Neural crest cell (in vitro differentiated cells): Measurements from ENCODE around the gene POLDIP3. TPM values are rescaled to one million over a fixed set of nuclear protein-coding genes. Genes with fewer than 3 reads are reported as not detected.

ENCODE experiments used
- DNase-seq: peaks from one replicate; pipeline ENCODE4 v3.0.0; 2021; ENCODE audit warnings: low read depth, mixed read lengths, low spot score
- H3K27ac Mint-ChIP-seq: one replicate; pipeline ENCODE4 v1.8.0; 2021; ENCODE audit warnings: mild to moderate bottlenecking, mixed read lengths; ENCODE audit not compliant: unreplicated experiment
- H3K27me3 Mint-ChIP-seq: 2 replicates; pipeline ENCODE4 v1.8.0; 2021; ENCODE audit warnings: low read depth, mild to moderate bottlenecking, mixed read lengths
- H3K36me3 Mint-ChIP-seq: 2 replicates; pipeline ENCODE4 v1.8.0; 2021; ENCODE audit warnings: low read depth, mild to moderate bottlenecking, mixed read lengths
- H3K4me1 Mint-ChIP-seq: 2 replicates; pipeline ENCODE4 v1.8.0; 2021; ENCODE audit warnings: mixed read lengths
- H3K4me3 Mint-ChIP-seq: one replicate; pipeline ENCODE4 v1.8.0; 2021; ENCODE audit warnings: mild to moderate bottlenecking, mixed read lengths
- H3K9me3 Mint-ChIP-seq: 2 replicates; pipeline ENCODE4 v1.8.0; 2021; ENCODE audit warnings: mixed read lengths
- total RNA-seq: library from RNA; stranded (reverse); gene quantifications from 2 replicates; pipeline ENCODE4 v1.2.1, GENCODE V29; 2021
- TF ChIP-seq, protein P1 (sequence below): fragments of 200-600 bp; sonication (generic); conservative IDR thresholded peaks from 2 replicates; pipeline ENCODE4 v1.5.0; 2021; ENCODE audit warnings: antibody characterized with exemption, mild to moderate bottlenecking

Gene POLDIP3
- total RNA-seq, 1 donor from 2014 or later = 110 TPM

DNA sequence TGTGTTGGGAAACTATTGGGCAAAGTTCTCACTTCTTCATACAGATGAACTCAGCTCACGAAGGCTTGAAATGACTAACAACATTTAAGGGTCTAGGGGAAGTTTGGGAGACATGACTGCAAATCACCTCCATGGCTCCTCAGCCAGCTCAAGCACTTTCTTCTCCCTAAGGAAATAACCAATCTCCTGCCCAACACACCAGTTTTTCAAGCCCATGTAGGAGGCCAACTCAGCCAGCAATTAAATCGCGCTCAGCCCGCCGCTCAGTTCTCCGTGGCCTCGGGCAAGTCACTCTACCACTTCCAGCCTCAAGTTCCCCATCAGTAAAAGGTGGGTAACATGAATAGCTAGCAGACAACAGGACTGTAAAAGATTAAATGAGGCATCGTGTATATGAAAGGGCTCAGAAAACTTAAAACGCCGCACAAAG, 796 bp downstream of the POLDIP3 start:
- TF ChIP-seq, protein P1, sequence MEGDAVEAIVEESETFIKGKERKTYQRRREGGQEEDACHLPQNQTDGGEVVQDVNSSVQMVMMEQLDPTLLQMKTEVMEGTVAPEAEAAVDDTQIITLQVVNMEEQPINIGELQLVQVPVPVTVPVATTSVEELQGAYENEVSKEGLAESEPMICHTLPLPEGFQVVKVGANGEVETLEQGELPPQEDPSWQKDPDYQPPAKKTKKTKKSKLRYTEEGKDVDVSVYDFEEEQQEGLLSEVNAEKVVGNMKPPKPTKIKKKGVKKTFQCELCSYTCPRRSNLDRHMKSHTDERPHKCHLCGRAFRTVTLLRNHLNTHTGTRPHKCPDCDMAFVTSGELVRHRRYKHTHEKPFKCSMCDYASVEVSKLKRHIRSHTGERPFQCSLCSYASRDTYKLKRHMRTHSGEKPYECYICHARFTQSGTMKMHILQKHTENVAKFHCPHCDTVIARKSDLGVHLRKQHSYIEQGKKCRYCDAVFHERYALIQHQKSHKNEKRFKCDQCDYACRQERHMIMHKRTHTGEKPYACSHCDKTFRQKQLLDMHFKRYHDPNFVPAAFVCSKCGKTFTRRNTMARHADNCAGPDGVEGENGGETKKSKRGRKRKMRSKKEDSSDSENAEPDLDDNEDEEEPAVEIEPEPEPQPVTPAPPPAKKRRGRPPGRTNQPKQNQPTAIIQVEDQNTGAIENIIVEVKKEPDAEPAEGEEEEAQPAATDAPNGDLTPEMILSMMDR = no peak
- Mint-ChIP-seq H3K36me3 (peaks cover 7% of the 10 kb centered on the region), H3K27ac (peak overlapping the region; percentile 96), H3K9me3 (no peaks in the 10 kb centered on the region), H3K4me3 (peak overlapping the region; percentile 96), H3K27me3 (peaks cover 11% of the 10 kb centered on the region), H3K4me1 (peaks cover 63% of the 10 kb centered on the region)
- no peak for DNase-seq

DNA sequence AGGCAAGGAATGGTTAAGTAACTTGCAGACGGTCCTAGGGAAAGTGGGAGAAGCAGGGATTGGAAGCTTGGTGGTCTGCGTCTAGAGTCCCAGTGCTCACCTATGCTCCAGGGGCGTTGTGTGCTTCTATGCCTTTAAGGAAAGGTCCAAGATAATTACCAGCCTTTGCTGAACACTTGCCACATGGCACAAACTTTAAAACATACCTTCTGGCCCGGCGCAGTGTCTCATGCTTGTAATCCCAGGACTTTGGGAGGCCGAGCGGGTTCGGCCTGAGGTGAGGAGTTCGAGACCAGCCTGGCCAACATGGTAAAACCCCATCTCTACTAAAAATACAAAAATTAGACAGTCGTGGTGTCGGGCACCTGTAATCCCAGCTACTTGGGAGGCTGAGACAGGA, 2.3 kb downstream of the POLDIP3 start:
- no peak overlapping the region for H3K27ac Mint-ChIP-seq
- peaks cover 68% of the 10 kb centered on the region for H3K4me1 Mint-ChIP-seq
- no peak for DNase-seq
- no peaks in the 10 kb centered on the region for H3K9me3 Mint-ChIP-seq
- TF ChIP-seq, protein P1 = no peak
- peaks cover 9% of the 10 kb centered on the region for H3K36me3 Mint-ChIP-seq
- H3K27me3 Mint-ChIP-seq = peaks cover 11% of the 10 kb centered on the region
- H3K4me3 Mint-ChIP-seq = peak overlapping the region; percentile 96

DNA sequence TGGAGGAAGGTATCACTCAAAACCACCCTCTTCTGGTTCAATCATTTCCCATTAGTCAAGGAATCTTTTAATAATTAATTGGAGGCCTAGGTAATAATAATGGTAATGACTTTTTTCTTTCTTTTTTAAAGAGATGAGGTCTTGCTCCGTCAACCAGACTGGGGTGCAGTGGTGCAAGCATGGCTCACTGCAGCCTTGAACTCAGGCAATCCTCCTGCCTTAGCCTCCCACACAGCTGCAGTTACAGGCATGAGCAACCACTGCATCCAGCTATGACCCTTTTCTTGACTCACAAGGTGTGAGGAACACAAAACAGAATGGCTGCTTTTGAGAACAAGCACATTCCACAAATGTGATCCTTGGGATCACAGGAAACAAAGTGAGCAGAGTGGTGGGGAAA, 3.6 kb downstream of the POLDIP3 start:
- Mint-ChIP-seq H3K27ac (no peak overlapping the region), H3K36me3 (peaks cover 11% of the 10 kb centered on the region), H3K27me3 (peaks cover 11% of the 10 kb centered on the region)

DNA sequence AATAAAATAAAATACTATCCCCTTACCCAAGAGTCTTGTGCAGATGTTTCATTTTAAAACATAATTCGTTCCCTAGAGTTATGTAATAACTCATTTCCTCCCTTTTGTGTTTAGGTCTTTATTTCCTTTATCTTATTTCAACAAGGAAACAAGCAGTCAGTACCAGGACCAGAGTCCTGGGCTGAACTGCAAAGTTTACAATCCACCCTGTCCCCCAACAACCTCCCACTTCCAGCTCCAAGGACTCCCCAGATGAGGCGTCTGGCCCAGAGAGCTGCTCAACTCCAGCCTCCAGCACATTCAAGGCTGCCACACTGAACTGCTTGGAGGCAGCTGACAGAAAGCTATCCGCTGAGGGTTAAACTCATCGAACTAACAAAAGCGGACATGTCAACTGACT, 4.5 kb downstream of the POLDIP3 start:
- no peaks in the 10 kb centered on the region for H3K9me3 Mint-ChIP-seq
- H3K27me3 Mint-ChIP-seq = peaks cover 6% of the 10 kb centered on the region
- TF ChIP-seq, protein P1 = no peak
- H3K4me1 Mint-ChIP-seq = peaks cover 63% of the 10 kb centered on the region
- peak overlapping the region; percentile 89 for H3K27ac Mint-ChIP-seq
- H3K36me3 Mint-ChIP-seq = peaks cover 11% of the 10 kb centered on the region
- peak overlapping the region; percentile 68 for H3K4me3 Mint-ChIP-seq
- no peak for DNase-seq

More for the DNA sequence above, 3.6 kb downstream of the POLDIP3 start:
- Mint-ChIP-seq H3K4me3 (peak overlapping the region; percentile 68), H3K9me3 (no peaks in the 10 kb centered on the region), H3K4me1 (peaks cover 70% of the 10 kb centered on the region)
- TF ChIP-seq, protein P1 = no peak
- no peak for DNase-seq

DNA sequence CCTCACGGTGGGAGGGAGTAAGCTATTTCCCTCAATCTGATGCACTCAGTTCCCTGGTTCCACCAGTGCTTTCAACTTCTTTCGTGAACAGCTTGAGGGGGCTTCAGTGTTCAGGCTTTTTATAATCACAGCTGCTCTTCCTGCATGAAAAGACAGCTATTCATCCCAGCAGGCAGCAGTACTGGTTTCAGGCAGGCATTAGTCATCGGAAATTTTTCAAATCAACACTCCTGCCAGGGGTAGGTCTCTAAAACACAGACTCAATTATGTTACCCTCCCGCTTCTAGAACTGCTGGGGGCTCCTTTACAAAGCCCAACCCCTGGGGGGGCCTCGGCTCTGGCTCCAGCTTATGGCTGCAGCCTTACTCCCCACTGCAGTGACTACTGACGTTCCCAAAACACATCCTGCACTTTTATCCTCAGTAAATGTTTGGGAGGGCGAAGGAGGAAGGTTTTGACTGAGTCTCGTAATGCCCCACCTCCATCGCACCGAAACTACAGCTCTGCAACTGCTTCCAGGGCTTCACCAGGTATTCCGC, 5.8 kb downstream of the POLDIP3 start:
- H3K9me3 Mint-ChIP-seq = no peaks in the 10 kb centered on the region
- no peaks in the 10 kb centered on the region for H3K27me3 Mint-ChIP-seq
- TF ChIP-seq, protein P1 = no peak
- peaks cover 9% of the 10 kb centered on the region for H3K36me3 Mint-ChIP-seq
- peak overlapping the region; percentile 93 for H3K27ac Mint-ChIP-seq
- peaks cover 56% of the 10 kb centered on the region for H3K4me1 Mint-ChIP-seq
- no peak for DNase-seq
- peak overlapping the region; percentile 91 for H3K4me3 Mint-ChIP-seq
